GM19238 (cell line): ENCODE data around the gene BICD2.
"Not testable (repeated sequence)": the region's sequence is repeated elsewhere in the genome, so short reads cannot be mapped to it uniquely, and the experiment has no call there.

ENCODE experiments used
- DNase-seq: peaks from one replicate; pipeline ENCODE4 v3.0.0; 2011; ENCODE audit warnings: low spot score; ENCODE audit not compliant: insufficient read length

The BICD2 gene

DNA sequence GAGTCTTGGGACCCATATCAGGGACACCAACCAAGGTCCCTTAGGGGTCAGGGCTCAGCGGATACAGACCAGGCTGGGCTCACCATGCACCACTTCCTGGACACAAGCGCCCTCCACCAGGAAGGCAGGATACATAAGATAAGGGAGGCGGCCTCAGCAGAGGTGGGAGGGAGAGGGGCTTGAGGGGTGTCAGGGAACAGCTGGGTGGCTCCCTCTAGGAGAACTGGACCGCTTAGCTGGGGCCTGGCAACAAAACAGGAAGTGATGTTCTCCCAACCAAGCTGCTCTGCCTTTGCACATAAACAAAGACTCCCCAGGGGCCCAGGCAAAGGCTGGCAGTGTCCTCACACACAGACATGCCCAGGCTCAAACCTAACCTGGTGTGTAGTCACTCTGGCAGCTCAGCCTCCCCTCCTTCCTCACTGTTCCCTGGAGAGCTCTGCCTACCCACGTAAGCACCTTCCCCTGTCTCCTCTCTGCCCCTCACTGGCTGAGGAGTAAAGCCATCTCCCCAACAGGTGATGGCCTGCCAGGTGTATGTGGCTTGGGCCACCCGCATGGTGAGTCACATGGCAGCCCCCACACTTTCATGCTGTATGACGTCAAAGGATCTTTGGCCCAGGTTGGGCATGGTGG lies 5.8 kb upstream of the BICD2 start:
- DNase-seq = no peak

DNA sequence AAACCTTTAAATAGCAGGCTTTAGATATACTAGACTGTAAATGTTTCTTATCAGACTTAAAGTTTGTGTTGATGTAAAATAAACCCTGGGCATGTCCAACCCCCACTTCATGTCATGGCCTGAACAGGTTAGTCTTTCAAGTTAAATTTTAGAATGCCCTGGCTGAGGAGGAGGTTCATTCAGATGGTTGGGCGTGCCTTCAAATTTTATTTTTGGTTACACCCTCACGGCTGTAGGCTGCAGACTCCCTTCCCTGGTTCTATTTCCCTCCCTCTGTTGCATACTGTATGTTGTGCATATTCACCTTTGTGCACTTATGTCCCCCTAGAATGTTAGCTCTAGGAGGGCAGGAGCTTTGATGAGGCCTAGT lies 5.3 kb upstream of the BICD2 start:
- DNase-seq = no peak

DNA sequence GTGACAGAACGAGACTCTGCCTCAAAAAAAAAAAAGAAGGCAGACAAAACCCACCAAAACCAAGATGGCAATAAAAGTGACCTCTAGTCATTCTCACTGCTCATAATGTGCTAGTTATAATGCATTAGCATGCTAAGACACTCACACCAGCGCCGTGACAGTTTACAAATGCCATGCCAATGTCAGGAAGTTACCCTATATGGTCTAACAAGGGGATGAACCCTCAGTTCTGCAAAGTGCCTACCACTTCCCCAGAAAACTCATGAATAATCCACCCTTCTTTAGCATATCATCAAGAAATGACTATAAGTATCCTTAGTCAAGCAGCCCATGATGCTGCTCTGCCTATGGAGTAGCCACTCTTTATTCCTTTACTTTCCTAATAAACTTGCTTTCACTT lies 4.7 kb upstream of the BICD2 start:
- DNase-seq = no peak

DNA sequence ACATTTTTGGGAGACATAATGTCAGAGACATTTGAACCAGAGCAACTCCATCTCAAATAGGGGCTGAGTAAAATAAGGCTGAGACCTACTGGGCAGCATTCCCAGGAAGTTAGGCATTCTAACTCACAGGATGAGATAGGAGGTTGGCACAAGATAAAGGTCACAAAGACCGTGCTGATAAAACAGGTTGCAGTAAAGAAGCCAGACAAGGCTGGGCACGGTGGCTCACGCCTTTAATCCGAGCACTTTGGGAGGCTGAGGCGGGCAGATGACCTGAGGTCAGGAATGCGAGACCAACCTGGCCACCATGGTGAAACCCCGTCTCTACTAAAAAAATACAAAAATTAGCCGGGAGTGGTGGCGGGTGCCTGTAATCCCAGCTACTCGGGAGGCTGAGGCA lies 4.2 kb upstream of the BICD2 start:
- not testable (repeated sequence) for DNase-seq

DNA sequence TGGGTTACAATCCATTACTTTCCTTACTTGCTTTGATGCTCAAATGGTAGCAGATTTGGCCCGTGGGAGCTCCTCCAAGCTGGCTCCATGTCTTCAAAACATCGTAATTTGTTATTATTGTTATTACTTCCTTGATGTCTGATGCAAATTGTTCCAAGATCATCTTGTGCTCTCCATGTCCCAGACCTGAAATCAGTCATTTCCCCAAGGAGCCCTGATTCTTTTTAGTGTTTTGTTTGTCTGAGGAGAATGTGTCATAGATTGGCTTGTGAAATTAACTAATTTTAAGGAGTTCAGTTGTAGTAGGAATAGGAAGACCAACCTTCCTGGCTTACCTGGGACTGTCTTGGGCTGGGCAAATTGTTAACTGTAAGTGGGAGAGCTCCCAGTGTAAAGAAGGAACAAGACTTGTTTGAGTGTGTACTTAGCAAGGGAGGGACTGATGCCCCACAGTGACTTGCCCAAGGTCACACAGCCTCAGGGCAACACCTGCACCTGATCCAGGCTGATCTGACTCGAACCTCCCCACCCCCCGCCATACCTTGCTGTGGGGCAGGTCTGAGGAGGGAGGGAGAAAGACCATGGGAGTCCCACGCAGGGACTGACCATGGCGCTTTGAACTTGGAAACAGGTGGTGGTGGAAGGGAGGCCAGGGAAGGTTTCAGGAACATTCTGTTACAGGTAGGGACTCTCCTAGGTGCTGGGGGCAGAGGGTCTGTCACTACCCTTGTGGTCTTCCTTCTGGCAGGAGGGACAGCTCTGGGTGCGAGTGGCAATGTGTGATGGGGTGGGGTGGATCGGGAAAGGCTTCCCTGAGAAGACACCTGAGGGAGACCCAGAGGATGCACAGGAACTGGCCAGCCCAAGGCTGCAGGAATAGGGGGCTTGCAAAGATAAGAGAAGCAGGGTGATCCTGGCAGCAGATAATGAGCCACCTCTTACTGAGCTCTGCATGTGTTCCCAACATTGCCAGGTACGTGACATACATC lies 2.7 kb upstream of the BICD2 start:
- DNase-seq = no peak

DNA sequence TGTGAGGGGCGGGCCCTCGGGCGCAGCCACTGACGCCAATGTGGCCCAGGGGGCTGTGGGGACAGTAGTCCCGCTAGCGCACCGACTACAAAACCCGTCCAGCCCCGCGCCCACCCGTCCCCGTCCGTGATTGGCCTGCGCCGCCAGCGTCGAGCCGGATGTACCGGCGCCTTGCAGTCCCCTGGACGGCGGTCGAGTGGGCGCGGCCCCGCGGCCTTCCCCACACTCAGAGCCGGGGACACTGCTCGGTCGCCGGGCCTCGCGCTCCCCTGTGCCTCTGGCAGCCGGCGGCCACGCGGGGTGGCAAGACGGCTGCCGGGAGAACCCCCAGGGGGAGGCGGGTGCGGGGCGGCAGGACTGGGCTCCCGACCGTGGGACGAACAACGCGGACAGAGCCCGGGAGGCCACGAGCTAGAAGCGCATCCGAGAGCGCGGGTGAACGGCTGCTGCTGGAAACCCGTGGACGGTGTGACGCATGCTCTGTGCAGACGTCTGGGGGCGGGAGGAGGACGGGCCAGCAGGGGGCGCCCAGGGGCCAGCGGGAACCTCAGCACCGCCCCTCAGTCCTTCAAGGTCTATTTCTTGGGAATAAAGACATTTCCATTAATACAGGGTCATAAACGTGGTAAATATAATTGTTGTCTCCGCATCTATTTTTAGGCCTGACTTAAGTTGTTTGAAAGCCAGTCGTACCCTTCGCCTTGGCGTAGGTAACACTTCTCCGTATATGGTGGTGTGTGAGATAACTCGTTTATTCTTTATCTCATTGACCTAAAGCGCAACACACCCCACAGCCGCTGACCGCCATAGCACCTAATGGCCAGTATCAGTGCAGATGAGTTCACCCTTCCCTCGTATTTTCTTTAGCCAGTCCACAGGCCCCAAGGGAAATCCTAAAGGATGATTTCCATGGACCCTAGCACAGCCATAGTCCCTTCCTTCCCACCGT lies 629 bp upstream of the BICD2 start:
- peak; percentile 99 for DNase-seq

DNA sequence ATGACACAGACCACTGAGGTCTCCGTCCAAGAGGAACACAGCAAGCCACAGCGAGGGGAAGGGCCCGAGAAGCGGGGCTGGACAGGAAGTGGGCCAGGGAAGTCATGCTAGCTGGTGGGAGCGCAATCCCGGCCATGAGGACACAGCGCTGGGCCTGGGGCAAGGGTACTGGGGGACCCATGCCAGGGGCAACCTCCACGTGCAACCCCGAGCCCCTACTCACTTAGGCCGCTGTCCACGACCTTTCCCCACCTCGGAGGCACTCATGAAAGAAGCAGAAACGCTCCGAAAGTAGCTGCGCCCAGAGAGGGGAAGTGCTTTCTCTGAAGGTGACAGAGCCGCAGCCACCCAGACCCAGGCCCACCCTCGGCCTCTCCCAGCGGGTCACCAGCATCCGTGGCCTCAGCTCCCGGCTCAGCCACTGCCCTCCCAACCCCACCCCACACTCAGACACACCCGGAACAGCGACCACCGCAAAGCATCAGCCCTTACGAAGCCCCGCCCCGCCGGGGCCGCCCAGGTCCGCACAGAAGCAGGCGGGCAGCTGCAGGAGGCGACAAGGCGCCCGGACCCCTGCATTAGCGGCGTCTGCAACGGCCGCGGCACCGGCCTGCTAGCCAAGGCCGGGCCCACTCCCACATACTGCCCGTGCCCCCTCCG lies 782 bp downstream of the BICD2 start:
- peak; percentile 46 for DNase-seq

DNA sequence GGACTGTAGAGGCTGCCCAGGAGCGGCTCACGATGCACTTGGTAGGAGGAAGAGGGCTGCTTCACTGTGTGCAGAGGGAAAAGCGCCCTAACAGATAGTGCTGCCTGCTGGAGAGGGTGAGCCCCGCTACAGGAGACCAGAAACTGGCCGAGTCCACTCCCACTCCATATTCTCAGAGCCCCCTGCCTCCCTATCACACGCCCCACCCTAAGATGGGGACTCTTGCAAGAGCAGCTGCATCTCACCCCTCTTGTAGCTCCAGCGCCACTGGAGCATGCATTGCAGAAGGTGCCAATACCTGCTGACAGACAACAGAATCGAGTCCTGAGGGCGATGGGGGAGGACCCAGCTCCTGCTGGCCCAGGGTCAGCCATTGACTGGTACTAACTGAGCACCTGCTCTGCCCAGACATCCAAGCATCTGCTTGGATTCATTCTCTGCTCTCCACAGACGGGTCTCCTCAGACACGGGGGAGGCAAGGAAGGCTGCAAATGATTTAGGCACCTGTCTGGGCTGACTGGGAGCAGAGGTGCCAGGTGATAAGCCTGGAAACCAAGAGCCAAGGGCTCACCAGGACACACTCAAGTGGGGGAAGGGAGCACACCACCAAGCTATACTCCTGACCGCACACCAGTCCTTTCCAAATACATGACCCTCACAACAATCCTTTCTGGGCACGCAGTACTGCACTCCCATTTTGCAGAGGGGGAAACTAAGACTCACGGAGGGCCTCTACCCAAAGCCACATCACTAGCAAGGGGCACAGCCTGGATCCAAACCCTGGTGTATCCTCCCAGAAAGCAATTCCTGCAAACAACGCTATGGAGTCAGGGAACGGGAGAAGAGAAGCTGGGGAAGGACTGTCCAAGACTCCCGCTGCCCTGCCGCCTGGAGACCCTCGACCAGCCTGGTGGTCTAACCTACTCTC lies 1.6 kb downstream of the BICD2 start:
- no peak for DNase-seq

DNA sequence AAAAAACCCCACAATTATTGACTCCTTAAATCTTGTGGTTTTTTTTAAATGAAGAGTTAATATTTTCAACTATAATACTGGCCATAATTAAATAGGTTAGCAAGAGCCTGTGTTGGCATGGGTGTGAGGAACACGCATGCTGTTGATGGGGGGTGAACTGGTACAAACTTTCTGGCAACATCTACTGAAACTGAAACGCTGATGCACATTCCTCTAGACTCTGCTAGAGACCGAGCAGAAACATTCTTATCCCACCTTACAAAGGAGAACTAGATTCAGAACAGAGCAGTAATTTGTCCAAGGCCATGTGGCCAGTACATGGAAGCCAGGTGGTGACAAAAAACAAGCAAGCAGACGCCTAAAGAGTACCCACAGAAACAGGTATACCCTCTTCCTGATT lies 2.4 kb downstream of the BICD2 start:
- no peak for DNase-seq

DNA sequence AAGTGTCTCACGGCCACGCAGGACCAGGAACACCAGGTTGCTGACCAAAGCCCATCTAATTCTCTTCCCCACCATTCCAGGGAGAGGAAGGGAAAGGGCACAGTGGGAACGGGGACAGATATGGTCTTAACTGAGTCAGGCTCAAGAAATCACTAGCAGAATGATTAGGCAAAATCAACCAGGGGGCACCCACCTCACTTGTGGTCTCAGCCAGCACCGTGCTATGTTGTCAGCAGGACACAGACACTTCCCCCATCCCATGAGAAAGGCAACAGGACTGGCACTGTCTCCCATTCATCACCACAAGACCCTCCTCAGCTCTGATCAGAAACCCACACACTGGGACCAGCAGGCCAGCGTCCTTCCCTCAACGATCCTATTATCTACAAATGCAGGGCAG lies 2.9 kb downstream of the BICD2 start:
- no peak for DNase-seq

DNA sequence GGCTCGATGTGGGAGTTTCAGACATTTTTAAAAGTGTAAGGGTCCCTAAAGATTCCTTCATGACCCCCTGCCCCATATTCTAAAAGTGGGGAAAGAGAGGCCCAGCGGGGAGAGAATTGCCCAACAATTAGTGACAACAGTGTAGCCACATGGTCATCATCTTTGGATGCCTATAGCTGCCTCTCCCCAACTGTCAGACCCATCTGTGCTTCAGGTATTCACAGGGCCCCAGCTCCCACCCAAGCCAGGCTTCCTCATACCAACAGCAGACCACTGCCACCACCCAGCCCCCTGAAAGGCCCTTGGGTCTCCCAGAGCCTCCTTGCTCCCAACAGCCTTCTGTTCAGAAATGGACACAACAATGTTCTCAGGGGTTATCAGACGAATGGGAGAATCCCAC lies 4.1 kb downstream of the BICD2 start:
- no peak for DNase-seq

DNA sequence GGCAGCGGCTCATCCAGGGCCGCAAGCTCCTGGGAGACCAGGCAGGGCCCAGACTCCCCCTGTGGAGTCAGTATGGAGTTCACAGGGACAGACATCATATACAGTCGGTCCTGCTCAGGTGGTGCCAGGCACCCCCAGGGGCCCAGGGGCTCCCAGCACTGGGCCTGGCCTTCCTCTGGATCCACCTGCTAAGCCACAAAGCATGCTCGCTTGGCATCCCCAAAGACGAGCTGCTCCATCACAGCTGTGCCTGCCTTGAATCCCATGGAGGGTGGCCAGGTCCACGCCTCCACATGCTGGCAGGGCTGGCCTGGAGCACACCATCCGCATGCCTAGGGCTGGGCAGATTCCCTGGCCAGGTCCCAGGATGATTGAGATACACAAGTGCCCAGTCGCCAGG lies 4.6 kb downstream of the BICD2 start:
- no peak for DNase-seq

DNA sequence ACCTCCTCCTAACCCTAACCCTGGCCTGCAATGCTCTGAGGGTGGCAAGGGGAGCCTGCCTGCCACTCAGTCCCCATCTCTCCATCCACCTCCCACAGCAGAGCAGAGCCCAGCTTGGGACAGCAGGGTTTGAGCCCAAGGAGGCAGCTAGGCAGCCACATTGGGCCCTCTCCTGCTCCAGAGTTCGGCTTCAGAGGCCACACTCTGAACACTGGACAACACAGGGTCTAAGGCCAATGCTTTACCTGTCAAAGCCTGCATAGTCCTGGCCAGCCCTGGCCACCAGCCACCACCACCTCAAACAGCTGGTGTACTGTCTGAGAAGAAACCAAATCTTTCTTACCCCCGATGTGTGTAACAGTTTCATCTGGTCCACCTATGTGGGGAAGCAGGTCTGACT lies 5.2 kb downstream of the BICD2 start:
- DNase-seq = no peak

DNA sequence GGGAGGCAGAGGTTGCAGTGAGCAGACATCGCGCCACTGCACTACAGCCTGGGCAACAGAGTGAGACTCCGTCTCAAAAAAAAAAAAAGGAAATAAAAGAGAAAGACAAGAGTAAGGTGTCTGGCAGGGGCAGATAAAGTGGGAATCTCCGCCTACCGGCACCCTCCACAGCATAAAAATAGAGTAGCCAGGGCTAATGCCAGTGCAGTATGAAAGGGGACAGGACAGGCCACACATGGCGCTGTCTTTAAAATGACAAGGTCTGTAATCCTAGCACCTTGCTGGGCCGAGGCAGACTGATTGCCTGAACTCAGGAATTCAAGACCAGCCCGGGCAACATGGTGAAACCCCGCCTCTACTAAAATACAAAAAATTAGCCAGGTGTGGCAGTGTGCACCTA lies 7.8 kb downstream of the BICD2 start:
- DNase-seq = no peak

DNA sequence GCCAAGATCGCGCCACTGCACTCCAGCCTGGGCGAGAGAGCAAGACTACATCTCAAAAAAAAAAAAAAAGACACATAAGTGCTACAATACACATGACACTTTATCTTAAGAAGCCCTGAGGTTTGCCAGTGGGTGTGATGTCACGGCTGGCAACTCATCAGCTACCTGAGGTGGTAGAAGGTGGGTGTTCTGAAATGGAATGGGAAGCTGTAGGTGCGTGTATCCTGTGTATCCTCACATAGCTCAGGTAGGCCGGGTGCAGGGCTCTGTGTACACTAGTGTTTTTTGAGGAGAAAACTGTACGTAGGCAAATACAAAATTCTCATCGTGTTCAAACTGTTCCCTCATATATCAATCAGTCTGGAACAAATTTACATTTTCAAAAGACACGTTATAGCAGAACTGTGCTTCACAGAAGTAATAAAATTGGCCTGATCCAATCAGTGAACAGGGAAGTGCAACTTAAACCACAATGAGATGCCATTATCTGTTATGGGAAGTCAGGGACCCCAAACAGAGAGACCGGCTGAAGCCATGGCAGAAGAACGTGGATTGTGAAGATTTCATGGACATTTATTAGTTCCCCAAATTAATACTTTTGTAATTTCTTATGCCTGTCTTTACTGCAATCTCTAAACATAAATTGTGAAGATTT lies 10.4 kb downstream of the BICD2 start:
- DNase-seq = no peak

DNA sequence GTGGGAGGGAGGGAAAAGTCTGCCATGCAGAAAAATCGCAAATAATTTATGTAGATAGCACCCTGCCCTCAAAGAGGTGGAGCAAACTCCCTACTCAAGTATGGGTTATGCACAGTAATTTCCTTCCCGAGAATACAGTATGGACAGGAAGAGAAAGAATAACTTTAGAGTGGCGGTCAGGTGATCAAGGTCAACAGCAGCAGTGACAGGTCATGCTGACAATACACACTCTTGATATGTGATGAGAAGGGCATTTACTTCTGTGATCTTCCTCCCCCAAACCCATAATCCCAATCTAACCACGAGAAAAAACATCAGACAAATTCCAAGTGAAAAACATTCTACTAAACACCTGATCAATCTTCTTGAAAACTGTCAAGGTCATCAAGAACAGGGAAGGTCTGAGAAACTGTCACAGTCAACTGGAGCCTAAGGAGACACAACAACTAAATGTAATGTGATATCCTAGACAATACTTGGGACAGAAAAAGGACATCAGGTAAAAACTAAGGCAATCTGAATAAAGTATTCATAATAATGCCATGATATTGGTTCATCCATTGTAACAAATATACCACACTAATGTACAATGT lies 11.7 kb downstream of the BICD2 start:
- DNase-seq = no peak

DNA sequence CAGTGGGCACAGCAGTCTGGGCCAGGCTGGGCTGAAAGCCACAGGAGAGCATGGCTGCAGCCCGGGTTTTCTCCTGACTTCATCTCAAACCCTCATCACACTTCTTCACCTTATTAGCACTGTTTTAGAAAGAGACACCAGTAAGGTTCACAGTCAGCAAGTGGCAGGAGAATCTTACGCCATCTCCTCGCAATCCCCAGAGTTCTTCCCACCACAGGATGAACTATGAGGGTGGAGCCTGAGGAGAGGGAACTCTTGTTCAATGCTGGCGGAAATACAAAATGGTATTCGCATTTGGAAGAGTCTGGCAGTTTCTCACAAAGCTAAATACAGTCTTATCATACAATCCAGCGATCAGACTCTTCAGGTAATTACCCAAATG lies 14.7 kb downstream of the BICD2 start:
- no peak for DNase-seq

DNA sequence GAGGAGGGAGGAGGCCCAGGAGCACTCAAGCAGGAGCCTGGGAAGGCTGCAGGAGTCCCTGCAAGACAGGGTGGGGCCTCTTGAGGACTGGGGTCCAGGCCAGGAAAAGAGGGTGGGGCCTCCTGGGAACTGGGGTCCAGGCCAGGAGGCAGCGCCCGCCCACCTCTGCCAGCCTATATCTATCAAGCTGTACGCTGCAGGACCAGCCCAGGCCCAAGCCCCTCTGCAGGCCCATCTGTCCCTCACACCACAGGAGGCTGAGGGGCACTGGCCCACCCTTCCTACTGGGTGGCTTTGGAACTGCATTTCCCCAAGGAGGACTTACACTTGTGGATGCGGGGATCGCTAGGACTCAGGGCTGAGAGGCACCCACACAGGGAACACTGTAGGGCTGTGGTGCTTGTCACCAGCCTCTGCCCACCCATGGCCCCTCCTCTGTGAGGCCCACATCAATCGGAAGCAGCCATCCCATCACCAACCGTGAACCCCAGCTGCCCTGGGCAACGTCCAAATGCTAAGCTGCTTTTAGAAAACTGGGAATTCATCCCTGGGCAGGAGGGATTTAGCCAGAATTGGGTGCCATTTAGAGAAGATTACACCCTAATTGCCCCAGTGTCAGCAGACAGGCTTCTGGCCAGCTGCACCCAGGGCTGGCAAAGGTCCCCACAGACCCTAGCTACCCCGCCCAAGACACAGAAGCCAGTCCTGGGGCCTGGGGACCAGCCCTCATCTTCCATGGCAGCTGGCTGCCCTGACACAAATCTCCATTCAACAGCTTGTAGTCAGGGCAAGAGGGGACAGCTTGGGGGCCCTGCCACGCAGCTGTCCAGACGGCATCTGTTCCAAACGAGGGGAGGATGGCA lies 15.3 kb downstream of the BICD2 start:
- DNase-seq = no peak

DNA sequence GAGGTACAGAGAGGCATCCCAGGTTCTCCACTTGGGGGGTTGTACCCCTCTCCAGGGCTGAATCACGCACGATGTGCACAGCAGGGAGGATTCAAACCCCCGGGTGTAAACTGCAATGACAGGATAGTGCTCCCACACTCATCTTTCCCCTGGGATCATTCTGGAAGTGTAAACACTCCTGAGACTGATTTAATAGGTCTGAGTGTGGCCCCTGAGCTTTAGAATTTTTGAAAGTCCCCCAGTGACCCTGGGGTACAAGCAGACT lies 16.5 kb downstream of the BICD2 start:
- no peak for DNase-seq
